Measurements from ENCODE around the gene TTC24. TPM values are rescaled to one million over a fixed set of nuclear protein-coding genes. Genes with fewer than 3 reads are reported as not detected.

The TTC24 gene
- 10 to 100 TPM; 14.7 to 17.4 TPM for total RNA-seq

GRCh38 chr1:156579472-156579871, at the start of gene TTC24:
Gene TTC24, plus strand, starts transcription at chr1:156579723. Its CDS starts 1,642 bp downstream, at chr1:156581365.
- no peak for ATAC-seq (replicated peaks in 1 of 2)
- H3K36me3 Mint-ChIP-seq (ENCODE audit: insufficient read depth in 2 of 2): no peaks in the 10 kb centered on the region
- H3K4me3 Mint-ChIP-seq: no peak within 1 kb of the TSS
- H3K27ac Mint-ChIP-seq: no peak within 1 kb of the TSS
- DNase-seq: no peak
- no peaks in the 10 kb centered on the region for H3K27me3 Mint-ChIP-seq (ENCODE audit: low read depth)
- peaks cover 40% of the 10 kb centered on the region for H3K4me1 Mint-ChIP-seq (ENCODE audit: low read depth)
- H3K9me3 Mint-ChIP-seq: no peaks in the 10 kb centered on the region

GRCh38 chr1:156530006-156530405, 49.5 kb upstream of the TTC24 start:
- ATAC-seq (replicated peaks in 1 of 2): no peak
- H3K36me3 Mint-ChIP-seq (ENCODE audit: insufficient read depth in 2 of 2): no peaks in the 10 kb centered on the region

GRCh38 chr1:156532374-156532773, 47.1 kb upstream of the TTC24 start:
- Mint-ChIP-seq H3K27me3 (ENCODE audit: low read depth) (no peaks in the 10 kb centered on the region), H3K4me1 (ENCODE audit: low read depth) (peaks cover 13% of the 10 kb centered on the region), H3K27ac (no peak overlapping the region), H3K36me3 (ENCODE audit: insufficient read depth in 2 of 2) (no peaks in the 10 kb centered on the region), H3K4me3 (no peak overlapping the region), H3K9me3 (no peaks in the 10 kb centered on the region)
- ATAC-seq (replicated peaks in 1 of 2) (no peak), DNase-seq (no peak)

More at GRCh38 chr1:156530006-156530405, 49.5 kb upstream of the TTC24 start:
- no peaks in the 10 kb centered on the region for H3K9me3 Mint-ChIP-seq
- H3K4me1 Mint-ChIP-seq (ENCODE audit: low read depth): peaks cover 26% of the 10 kb centered on the region
- no peak overlapping the region for H3K27ac Mint-ChIP-seq
- no peak overlapping the region for H3K4me3 Mint-ChIP-seq
- DNase-seq: no peak
- no peaks in the 10 kb centered on the region for H3K27me3 Mint-ChIP-seq (ENCODE audit: low read depth)

- no peak for ATAC-seq (replicated peaks in 1 of 2)
- H3K9me3 Mint-ChIP-seq: no peaks in the 10 kb centered on the region
- DNase-seq: no peak
- H3K27ac Mint-ChIP-seq: no peak overlapping the region
- H3K4me1 Mint-ChIP-seq (ENCODE audit: low read depth): no peaks in the 10 kb centered on the region
- no peak overlapping the region for H3K4me3 Mint-ChIP-seq
- H3K36me3 Mint-ChIP-seq (ENCODE audit: insufficient read depth in 2 of 2): no peaks in the 10 kb centered on the region
- no peaks in the 10 kb centered on the region for H3K27me3 Mint-ChIP-seq (ENCODE audit: low read depth)
Measured at GRCh38 chr1:156533568-156534220, 45.8 kb upstream of the TTC24 start.

GRCh38 chr1:156534424-156535060, 45.0 kb upstream of the TTC24 start:
- H3K36me3 Mint-ChIP-seq (ENCODE audit: insufficient read depth in 2 of 2): no peaks in the 10 kb centered on the region
- DNase-seq (no peak), ATAC-seq (replicated peaks in 1 of 2) (no peak)
- no peaks in the 10 kb centered on the region for H3K27me3 Mint-ChIP-seq (ENCODE audit: low read depth)
- H3K9me3 Mint-ChIP-seq: no peaks in the 10 kb centered on the region
- no peaks in the 10 kb centered on the region for H3K4me1 Mint-ChIP-seq (ENCODE audit: low read depth)
- H3K27ac Mint-ChIP-seq: no peak overlapping the region
- H3K4me3 Mint-ChIP-seq: no peak overlapping the region

- H3K9me3 Mint-ChIP-seq: no peaks in the 10 kb centered on the region
- no peaks in the 10 kb centered on the region for H3K27me3 Mint-ChIP-seq (ENCODE audit: low read depth)
- DNase-seq (no peak), ATAC-seq (replicated peaks in 1 of 2) (no peak)
- H3K4me1 Mint-ChIP-seq (ENCODE audit: low read depth): no peaks in the 10 kb centered on the region
- H3K27ac Mint-ChIP-seq: no peak overlapping the region
- no peaks in the 10 kb centered on the region for H3K36me3 Mint-ChIP-seq (ENCODE audit: insufficient read depth in 2 of 2)
- no peak overlapping the region for H3K4me3 Mint-ChIP-seq
Measured at GRCh38 chr1:156537027-156537426, 42.5 kb upstream of the TTC24 start.

GRCh38 chr1:156538711-156539440, 40.6 kb upstream of the TTC24 start:
- Mint-ChIP-seq H3K9me3 (no peaks in the 10 kb centered on the region), H3K27ac (no peak overlapping the region), H3K4me3 (no peak overlapping the region), H3K4me1 (ENCODE audit: low read depth) (no peaks in the 10 kb centered on the region), H3K36me3 (ENCODE audit: insufficient read depth in 2 of 2) (no peaks in the 10 kb centered on the region), H3K27me3 (ENCODE audit: low read depth) (no peaks in the 10 kb centered on the region)
- ATAC-seq (replicated peaks in 1 of 2) (no peak), DNase-seq (no peak)

GRCh38 chr1:156539818-156540355, 39.6 kb upstream of the TTC24 start:
- no peak for ATAC-seq (replicated peaks in 1 of 2)
- no peak overlapping the region for H3K27ac Mint-ChIP-seq
- H3K4me1 Mint-ChIP-seq (ENCODE audit: low read depth): no peaks in the 10 kb centered on the region
- H3K27me3 Mint-ChIP-seq (ENCODE audit: low read depth): no peaks in the 10 kb centered on the region
- no peak overlapping the region for H3K4me3 Mint-ChIP-seq
- H3K36me3 Mint-ChIP-seq (ENCODE audit: insufficient read depth in 2 of 2): no peaks in the 10 kb centered on the region
- no peak for DNase-seq
- H3K9me3 Mint-ChIP-seq: no peaks in the 10 kb centered on the region

GRCh38 chr1:156540955-156541354, 38.6 kb upstream of the TTC24 start:
- DNase-seq (no peak), ATAC-seq (replicated peaks in 1 of 2) (no peak)
- H3K27ac Mint-ChIP-seq: no peak overlapping the region
- H3K4me3 Mint-ChIP-seq: no peak overlapping the region
- H3K4me1 Mint-ChIP-seq (ENCODE audit: low read depth): no peaks in the 10 kb centered on the region
- H3K36me3 Mint-ChIP-seq (ENCODE audit: insufficient read depth in 2 of 2): no peaks in the 10 kb centered on the region
- H3K9me3 Mint-ChIP-seq: no peaks in the 10 kb centered on the region
- H3K27me3 Mint-ChIP-seq (ENCODE audit: low read depth): no peaks in the 10 kb centered on the region

GRCh38 chr1:156543066-156543465, 36.5 kb upstream of the TTC24 start:
- H3K9me3 Mint-ChIP-seq: no peaks in the 10 kb centered on the region
- DNase-seq (no peak), ATAC-seq (replicated peaks in 1 of 2) (no peak)
- H3K27ac Mint-ChIP-seq: no peak overlapping the region
- H3K4me1 Mint-ChIP-seq (ENCODE audit: low read depth): no peaks in the 10 kb centered on the region
- no peaks in the 10 kb centered on the region for H3K27me3 Mint-ChIP-seq (ENCODE audit: low read depth)
- no peak overlapping the region for H3K4me3 Mint-ChIP-seq
- no peaks in the 10 kb centered on the region for H3K36me3 Mint-ChIP-seq (ENCODE audit: insufficient read depth in 2 of 2)

GRCh38 chr1:156544592-156545102, 34.9 kb upstream of the TTC24 start:
- H3K36me3 Mint-ChIP-seq (ENCODE audit: insufficient read depth in 2 of 2): no peaks in the 10 kb centered on the region
- no peaks in the 10 kb centered on the region for H3K9me3 Mint-ChIP-seq
- H3K4me3 Mint-ChIP-seq: no peak overlapping the region
- H3K27me3 Mint-ChIP-seq (ENCODE audit: low read depth): no peaks in the 10 kb centered on the region
- no peak for ATAC-seq (replicated peaks in 1 of 2)
- no peak overlapping the region for H3K27ac Mint-ChIP-seq
- H3K4me1 Mint-ChIP-seq (ENCODE audit: low read depth): no peaks in the 10 kb centered on the region
- no peak for DNase-seq

- no peak for ATAC-seq (replicated peaks in 1 of 2)
- no peaks in the 10 kb centered on the region for H3K36me3 Mint-ChIP-seq (ENCODE audit: insufficient read depth in 2 of 2)
- H3K4me3 Mint-ChIP-seq: no peak overlapping the region
- H3K9me3 Mint-ChIP-seq: no peaks in the 10 kb centered on the region
- no peaks in the 10 kb centered on the region for H3K4me1 Mint-ChIP-seq (ENCODE audit: low read depth)
- no peaks in the 10 kb centered on the region for H3K27me3 Mint-ChIP-seq (ENCODE audit: low read depth)
- no peak for DNase-seq
- no peak overlapping the region for H3K27ac Mint-ChIP-seq
Measured at GRCh38 chr1:156546267-156546666, 33.3 kb upstream of the TTC24 start.

GRCh38 chr1:156547434-156547833, 32.1 kb upstream of the TTC24 start:
- ATAC-seq (replicated peaks in 1 of 2): no peak
- no peak for DNase-seq
- H3K27ac Mint-ChIP-seq: no peak overlapping the region
- no peaks in the 10 kb centered on the region for H3K27me3 Mint-ChIP-seq (ENCODE audit: low read depth)
- peaks cover 0 to 2% of the 10 kb centered on the region in 2 donors for H3K36me3 Mint-ChIP-seq (ENCODE audit: insufficient read depth in 2 of 2)
- H3K4me1 Mint-ChIP-seq (ENCODE audit: low read depth): peaks cover 6% of the 10 kb centered on the region
- no peaks in the 10 kb centered on the region for H3K9me3 Mint-ChIP-seq
- H3K4me3 Mint-ChIP-seq: no peak overlapping the region

Data from activated T-cell treated with anti-CD3 and anti-CD28 coated beads, Interleukin-2, amount 50 U/mL, for 72 hours (primary cell).